DMS114 treated with DMSO at 0.1 percent for 48 hours (cell line): ENCODE data around the gene CCDC50.

Experiments
- DNase-seq: peaks from one replicate; lab custom pipeline; 2025; ENCODE audit not compliant: unreplicated experiment; lab: John Stamatoyannopoulos, UW

Gene CCDC50

GRCh38 chr3:191345334-191345733 lies 16.1 kb downstream of the CCDC50 start:
- DNase-seq = no peak

GRCh38 chr3:191347228-191347627 lies 18.0 kb downstream of the CCDC50 start:
- DNase-seq = no peak

GRCh38 chr3:191348098-191348497 lies 18.9 kb downstream of the CCDC50 start:
- no peak for DNase-seq

GRCh38 chr3:191350396-191351090 lies 21.3 kb downstream of the CCDC50 start:
- DNase-seq = no peak

GRCh38 chr3:191352014-191352413 lies 22.8 kb downstream of the CCDC50 start:
- DNase-seq = no peak

GRCh38 chr3:191353022-191353777 lies 24.0 kb downstream of the CCDC50 start:
- DNase-seq = no peak

GRCh38 chr3:191355406-191355805 lies 26.2 kb downstream of the CCDC50 start:
- no peak for DNase-seq

- no peak for DNase-seq
Measured at GRCh38 chr3:191356631-191357439, 27.6 kb downstream of the CCDC50 start.

- DNase-seq = no peak
Measured at GRCh38 chr3:191357909-191358308, 28.7 kb downstream of the CCDC50 start.

GRCh38 chr3:191358929-191359328 lies 29.7 kb downstream of the CCDC50 start:
- no peak for DNase-seq

- DNase-seq = no peak
Measured at GRCh38 chr3:191360620-191361019, 31.4 kb downstream of the CCDC50 start.

- DNase-seq = no peak
Measured at GRCh38 chr3:191361456-191361855, 32.3 kb downstream of the CCDC50 start.

- no peak for DNase-seq
Measured at GRCh38 chr3:191362037-191362436, 32.8 kb downstream of the CCDC50 start.

- DNase-seq = no peak
Measured at GRCh38 chr3:191362524-191363090, 33.4 kb downstream of the CCDC50 start.

- DNase-seq = no peak
Measured at GRCh38 chr3:191363221-191363620, 34.0 kb downstream of the CCDC50 start.

- no peak for DNase-seq
Measured at GRCh38 chr3:191366675-191367074, 37.5 kb downstream of the CCDC50 start.

GRCh38 chr3:191368755-191369615 lies 39.8 kb downstream of the CCDC50 start:
- DNase-seq = no peak

- DNase-seq = no peak
Measured at GRCh38 chr3:191369616-191370010, 40.4 kb downstream of the CCDC50 start.

- no peak for DNase-seq
Measured at GRCh38 chr3:191372122-191372521, 42.9 kb downstream of the CCDC50 start.

- no peak for DNase-seq
Measured at GRCh38 chr3:191373327-191373726, 44.1 kb downstream of the CCDC50 start.
